22Rv1 (cell line): ENCODE data around the gene APOM.

ENCODE experiments used
- H3K27ac ChIP-seq: fragments of 450-650 bp; 2 replicates; pipeline ENCODE4 v1.5.1; 2017
- CTCF ChIP-seq: fragments of 450-650 bp; IDR thresholded peaks from 2 replicates; pipeline ENCODE4 v1.5.1; 2017; ENCODE audit warnings: mild to moderate bottlenecking
- ZFX ChIP-seq: fragments of 450-650 bp; IDR thresholded peaks from 2 replicates; pipeline ENCODE4 v1.6.1; 2017; ENCODE audit warnings: antibody characterized with exemption, borderline replicate concordance

The APOM gene

GRCh38 chr6:31660381-31661261 is 4.9 kb downstream of the APOM start, which contains the start of gene C6orf47:
C6orf47 (minus strand) TSS chr6:31660778; CDS start chr6:31659947, 831 bp downstream.
- TF ChIP-seq ZFX (no peak), CTCF (no peak)
- peak within 1 kb of the TSS; percentile 83 for H3K27ac ChIP-seq

GRCh38 chr6:31661262-31662123 is 5.8 kb downstream of the APOM start:
- no peak for TF ChIP-seq CTCF
- TF ChIP-seq ZFX: no peak
- H3K27ac ChIP-seq: peak overlapping the region; percentile 83

- TF ChIP-seq CTCF: no peak
- no peak for TF ChIP-seq ZFX
- peak overlapping the region; percentile 83 for H3K27ac ChIP-seq
These were observed 6.5 kb downstream of the APOM start for GRCh38 chr6:31662124-31662723.

GRCh38 chr6:31663126-31663960 is 7.6 kb downstream of the APOM start:
- TF ChIP-seq CTCF (no peak), ZFX (no peak)
- peak overlapping the region; percentile 99 for H3K27ac ChIP-seq

- TF ChIP-seq ZFX (no peak), CTCF (no peak)
- peak overlapping the region; percentile 99 for H3K27ac ChIP-seq
These were observed 8.5 kb downstream of the APOM start for GRCh38 chr6:31663961-31664789.
